Measurements from ENCODE around the gene HSPA12B.

DNA sequence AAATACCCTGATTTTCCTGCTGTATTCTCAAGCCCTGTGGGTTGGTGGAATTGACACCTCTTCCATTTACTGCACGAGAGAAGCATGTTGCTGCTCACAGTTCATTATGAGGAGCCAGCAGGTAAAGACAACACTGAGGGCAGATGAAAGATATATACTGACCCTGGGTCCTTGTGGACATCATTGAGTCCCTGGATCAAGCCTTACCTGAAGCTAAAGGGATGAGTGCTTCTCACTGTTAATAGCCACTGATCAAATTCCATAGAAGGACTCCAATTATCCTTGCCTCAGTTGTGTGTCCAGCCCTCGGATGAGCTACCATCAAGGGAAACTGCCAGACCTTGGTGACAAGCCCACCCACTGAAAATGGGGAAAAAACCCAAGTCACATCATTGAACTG, 12.4 kb upstream of the HSPA12B start:
- TF ChIP-seq, protein P1, sequence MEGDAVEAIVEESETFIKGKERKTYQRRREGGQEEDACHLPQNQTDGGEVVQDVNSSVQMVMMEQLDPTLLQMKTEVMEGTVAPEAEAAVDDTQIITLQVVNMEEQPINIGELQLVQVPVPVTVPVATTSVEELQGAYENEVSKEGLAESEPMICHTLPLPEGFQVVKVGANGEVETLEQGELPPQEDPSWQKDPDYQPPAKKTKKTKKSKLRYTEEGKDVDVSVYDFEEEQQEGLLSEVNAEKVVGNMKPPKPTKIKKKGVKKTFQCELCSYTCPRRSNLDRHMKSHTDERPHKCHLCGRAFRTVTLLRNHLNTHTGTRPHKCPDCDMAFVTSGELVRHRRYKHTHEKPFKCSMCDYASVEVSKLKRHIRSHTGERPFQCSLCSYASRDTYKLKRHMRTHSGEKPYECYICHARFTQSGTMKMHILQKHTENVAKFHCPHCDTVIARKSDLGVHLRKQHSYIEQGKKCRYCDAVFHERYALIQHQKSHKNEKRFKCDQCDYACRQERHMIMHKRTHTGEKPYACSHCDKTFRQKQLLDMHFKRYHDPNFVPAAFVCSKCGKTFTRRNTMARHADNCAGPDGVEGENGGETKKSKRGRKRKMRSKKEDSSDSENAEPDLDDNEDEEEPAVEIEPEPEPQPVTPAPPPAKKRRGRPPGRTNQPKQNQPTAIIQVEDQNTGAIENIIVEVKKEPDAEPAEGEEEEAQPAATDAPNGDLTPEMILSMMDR (IDR thresholded peaks at IDR 0.05) = no peak
- TF ChIP-seq POLR2A (IDR thresholded peaks at IDR 0.05) = no peak

Data from prostate gland (tissue), 2 donors.